ENCODE measurements around the gene FZD4. TPM values are rescaled to one million over a fixed set of nuclear protein-coding genes. Genes with fewer than 3 reads are reported as not detected.
"Not testable (repeated sequence)": the region's sequence is repeated elsewhere in the genome, so short reads cannot be mapped to it uniquely, and the experiment has no call there.

The FZD4 gene
- total RNA-seq = not detected in 2 replicates

GRCh38 chr11:86955361-86956120 is at the start of gene FZD4:
TSS of gene FZD4 (minus strand) at chr11:86955395. CDS start at chr11:86955085, 310 bp downstream.
- CTCF ChIA-PET = no interaction called here
- H3K27me3 Mint-ChIP-seq = peaks cover 33% of the 10 kb centered on the region

GRCh38 chr11:87004281-87004680 is 49.1 kb upstream of the FZD4 start:
- H3K9me3 Mint-ChIP-seq; POLR2A ChIA-PET; H3K27me3 Mint-ChIP-seq; ATAC-seq (ENCODE audit: low read depth); H3K4me3 Mint-ChIP-seq; H3K27ac Mint-ChIP-seq; DNase-seq; H3K4me1 Mint-ChIP-seq; H3K36me3 Mint-ChIP-seq (ENCODE audit: low read depth); CTCF ChIA-PET; intact Hi-C loops (cut with micrococcal nuclease): not testable (repeated sequence)

More at GRCh38 chr11:86955361-86956120, at the start of gene FZD4:
- H3K9me3 Mint-ChIP-seq = no peaks in the 10 kb centered on the region
- ATAC-seq (ENCODE audit: low read depth) (peak; percentile 97), DNase-seq (peak; percentile 50)
- H3K4me3 Mint-ChIP-seq = peak within 1 kb of the TSS; percentile 90
- POLR2A ChIA-PET = interaction anchor here (0.7 kb wide), 1 partner anchor 23 kb away, joined by 5 read pairs; no protein-coding TSS in a partner anchor
- H3K4me1 Mint-ChIP-seq = peaks cover 16% of the 10 kb centered on the region
- H3K27ac Mint-ChIP-seq = no peak within 1 kb of the TSS
- H3K36me3 Mint-ChIP-seq (ENCODE audit: low read depth) = peaks cover 2% of the 10 kb centered on the region
- intact Hi-C loops (cut with micrococcal nuclease) = loop anchor here (1.0 kb wide), 1 partner anchor 82 kb away; the partner anchor contains the start of gene TMEM135
- no peak for TF ChIP-seq CTCF (IDR thresholded peaks at IDR 0.05)

- intact Hi-C loops (cut with micrococcal nuclease) = no loop called here
- Mint-ChIP-seq H3K27me3 (peaks cover 5% of the 10 kb centered on the region), H3K9me3 (no peaks in the 10 kb centered on the region), H3K4me1 (no peaks in the 10 kb centered on the region), H3K4me3 (no peak overlapping the region), H3K27ac (no peak overlapping the region), H3K36me3 (ENCODE audit: low read depth) (no peaks in the 10 kb centered on the region)
- POLR2A ChIA-PET = no interaction called here
- ATAC-seq (ENCODE audit: low read depth) (no peak), DNase-seq (no peak)
- TF ChIP-seq CTCF (IDR thresholded peaks at IDR 0.05) = no peak
- CTCF ChIA-PET = no interaction called here
These were observed 47.7 kb upstream of the FZD4 start for GRCh38 chr11:87002918-87003317.

GRCh38 chr11:86999859-87000753 is 44.9 kb upstream of the FZD4 start:
- no peak for ATAC-seq (ENCODE audit: low read depth)
- no peak for DNase-seq
- Mint-ChIP-seq H3K4me3 (no peak overlapping the region), H3K27ac (no peak overlapping the region), H3K27me3 (peaks cover 3% of the 10 kb centered on the region), H3K4me1 (no peaks in the 10 kb centered on the region), H3K9me3 (no peaks in the 10 kb centered on the region), H3K36me3 (ENCODE audit: low read depth) (no peaks in the 10 kb centered on the region)
- ChIA-PET CTCF (no interaction called here), POLR2A (no interaction called here)
- no peak for TF ChIP-seq CTCF (IDR thresholded peaks at IDR 0.05)
- intact Hi-C loops (cut with micrococcal nuclease) = no loop called here

GRCh38 chr11:86999388-86999787 is 44.2 kb upstream of the FZD4 start:
- Mint-ChIP-seq H3K36me3 (ENCODE audit: low read depth) (no peaks in the 10 kb centered on the region), H3K4me1 (no peaks in the 10 kb centered on the region), H3K27me3 (peaks cover 3% of the 10 kb centered on the region), H3K9me3 (no peaks in the 10 kb centered on the region), H3K27ac (no peak overlapping the region), H3K4me3 (no peak overlapping the region)
- DNase-seq = no peak
- ChIA-PET CTCF (no interaction called here), POLR2A (no interaction called here)
- intact Hi-C loops (cut with micrococcal nuclease) = no loop called here
- ATAC-seq (ENCODE audit: low read depth) = no peak
- TF ChIP-seq CTCF (IDR thresholded peaks at IDR 0.05) = no peak
